Middle frontal gyrus (tissue), 1 donor: ENCODE measurements around the gene OR2S2.

Experiments used
- DNase-seq: peaks from one replicate; pipeline ENCODE4 v3.0.0-alpha.2; 2015; ENCODE audit warnings: low spot score; ENCODE audit errors: extremely low spot score

The OR2S2 gene

GRCh38 chr9:35909687-35910612, 48.0 kb downstream of the OR2S2 start:
- no peak for DNase-seq

- DNase-seq, result no peak
Measured at GRCh38 chr9:35909274-35909673, 48.7 kb downstream of the OR2S2 start, which contains the start of gene SPAAR. Gene SPAAR, plus strand, starts transcription at chr9:35909490. Its CDS starts 974 bp downstream, at chr9:35910464.

DNA sequence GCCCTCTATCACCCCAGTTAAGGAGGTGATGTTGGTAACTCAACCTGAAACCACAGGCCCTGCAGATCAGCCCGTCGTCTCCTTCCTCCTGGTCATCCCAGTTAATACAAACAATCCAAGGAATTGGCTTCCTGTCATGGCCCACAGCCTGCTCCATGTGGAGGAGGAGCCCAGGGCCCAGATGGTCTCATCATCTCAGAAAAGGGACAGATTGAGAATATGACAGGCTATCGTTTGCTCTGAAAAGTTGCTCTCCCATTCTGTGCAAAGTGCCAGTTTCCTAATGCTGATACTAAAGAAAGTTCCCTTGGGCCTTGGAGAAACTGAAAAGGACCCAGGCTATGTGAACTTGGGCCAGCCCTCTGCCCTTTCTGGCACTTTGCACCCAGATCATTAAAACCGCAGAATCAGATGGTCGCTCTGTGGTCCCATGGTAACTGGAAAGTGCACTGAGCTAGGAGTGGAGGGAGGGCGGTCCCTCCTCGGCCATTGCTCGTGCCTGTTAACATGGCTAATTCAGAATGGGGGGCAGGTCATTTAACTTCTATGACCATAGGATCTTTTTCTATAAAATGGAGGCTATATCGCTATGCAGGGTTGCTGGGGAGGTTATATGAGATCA, 49.3 kb downstream of the OR2S2 start:
- no peak for DNase-seq

GRCh38 chr9:35907711-35908503, 50.0 kb downstream of the OR2S2 start:
- DNase-seq, result no peak
